Neural cell (in vitro differentiated cells): ENCODE data around the gene PLXNB1. TPM values are rescaled to one million over a fixed set of nuclear protein-coding genes. Genes with fewer than 3 reads are reported as not detected.

ENCODE experiments used
- H2AFZ ChIP-seq: fragments of 200-600, 300-800 bp; sonication (generic), shearing (Covaris generic); 2 replicates; pipeline ENCODE4 v1.6.0; 2014; ENCODE audit warnings: low read depth, mild to moderate bottlenecking, antibody characterized with exemption, low read length, moderate library complexity
- H3F3A ChIP-seq: fragments of 200-600 bp; shearing (Covaris generic); 2 replicates; pipeline ENCODE4 v1.6.1; 2016; ENCODE audit warnings: mild to moderate bottlenecking, moderate library complexity, mixed read lengths, antibody characterized with exemption, low read length; ENCODE audit not compliant: insufficient read depth, poor library complexity, severe bottlenecking
- H3K27ac ChIP-seq: fragments of 200-600, 300-800 bp; sonication (generic), shearing (Covaris generic); 2 replicates; pipeline ENCODE4 v1.5.1; 2014; ENCODE audit warnings: mild to moderate bottlenecking, low read length, moderate library complexity
- H3K27me3 ChIP-seq: fragments of 300-800, 200-600 bp; sonication (generic), shearing (Covaris generic); 2 replicates; pipeline ENCODE4 v1.6.0; 2014; ENCODE audit warnings: mild to moderate bottlenecking, low read depth, low read length, moderate library complexity; ENCODE audit not compliant: insufficient read depth
- H3K36me3 ChIP-seq: fragments of 300-800, 200-600 bp; sonication (generic), shearing (Covaris generic); 2 replicates; pipeline ENCODE4 v1.5.1; 2014; ENCODE audit warnings: mild to moderate bottlenecking, antibody characterized with exemption, low read length, moderate library complexity; ENCODE audit not compliant: insufficient read depth
- H3K4me2 ChIP-seq: fragments of 300-800, 200-600 bp; sonication (generic), shearing (Covaris generic); 2 replicates; pipeline ENCODE4 v1.6.0; 2014; ENCODE audit warnings: mild to moderate bottlenecking, low read length
- H3K4me3 ChIP-seq: fragments of 300-800, 200-600 bp; sonication (generic), shearing (Covaris generic); 2 replicates; pipeline ENCODE4 v1.5.1; 2014; ENCODE audit warnings: mild to moderate bottlenecking, low read length, moderate library complexity
- H3K79me2 ChIP-seq: fragments of 200-600 bp; shearing (Covaris generic); replicated peaks from 2 replicates; pipeline ENCODE4 v1.6.0; 2014; ENCODE audit warnings: mild to moderate bottlenecking, low read length, moderate library complexity; ENCODE audit not compliant: insufficient read depth
- H3K9ac ChIP-seq: fragments of 300-800, 200-600 bp; sonication (generic), shearing (Covaris generic); 2 replicates; pipeline ENCODE4 v1.6.1; 2016; ENCODE audit warnings: mild to moderate bottlenecking, low read length, mixed read lengths
- H3K9me2 ChIP-seq: fragments of 200-600 bp; shearing (Covaris generic); 2 replicates; pipeline ENCODE4 v1.6.1; 2016; ENCODE audit warnings: mild to moderate bottlenecking, low read length, mixed read lengths; ENCODE audit not compliant: insufficient read depth
- H3K9me3 ChIP-seq: fragments of 200-600, 300-800 bp; sonication (generic), shearing (Covaris generic); 2 replicates; pipeline ENCODE4 v1.6.1; 2016; ENCODE audit warnings: mild to moderate bottlenecking, mixed run types, low read length, moderate library complexity, mixed read lengths
- H4K20me1 ChIP-seq: fragments of 200-600 bp; shearing (Covaris generic); 2 replicates; pipeline ENCODE4 v1.6.1; 2016; ENCODE audit warnings: mild to moderate bottlenecking, mixed run types; ENCODE audit not compliant: insufficient read depth
- CTCF ChIP-seq: fragments of 450-650 bp; IDR thresholded peaks from 2 replicates; pipeline ENCODE4 v1.5.1; 2014; ENCODE audit warnings: antibody characterized with exemption, mild to moderate bottlenecking, moderate library complexity; ENCODE audit not compliant: poor library complexity, severe bottlenecking
- EP300 ChIP-seq: fragments of 450-650 bp; conservative IDR thresholded peaks from 2 replicates; pipeline ENCODE4 v1.6.1; 2014; ENCODE audit warnings: antibody characterized with exemption, mild to moderate bottlenecking, moderate library complexity; ENCODE audit not compliant: poor library complexity, severe bottlenecking
- EZH2 ChIP-seq: fragments of 200-600, 300-800 bp; shearing (Covaris generic), sonication (generic); IDR thresholded peaks from 2 replicates; pipeline ENCODE4 v1.6.1; 2014; ENCODE audit warnings: antibody characterized with exemption, low read length, borderline replicate concordance, mild to moderate bottlenecking; ENCODE audit not compliant: insufficient read depth, poor library complexity, severe bottlenecking
- MXI1 ChIP-seq: fragments of 450-650 bp; conservative IDR thresholded peaks from 2 replicates; pipeline ENCODE4 v1.6.1; 2014; ENCODE audit warnings: antibody characterized with exemption, mild to moderate bottlenecking; ENCODE audit not compliant: poor library complexity, severe bottlenecking
- POLR2AphosphoS5 ChIP-seq: IDR thresholded peaks from 2 replicates; pipeline ENCODE4 v1.6.1; 2012
- RAD21 ChIP-seq: fragments of 450-650 bp; conservative IDR thresholded peaks from 2 replicates; pipeline ENCODE4 v1.6.1; 2014; ENCODE audit warnings: antibody characterized with exemption, mild to moderate bottlenecking, moderate library complexity
- REST ChIP-seq: IDR thresholded peaks from 2 replicates; pipeline ENCODE4 v1.6.1; 2012; ENCODE audit warnings: borderline replicate concordance
- SMC3 ChIP-seq: fragments of 450-650 bp; conservative IDR thresholded peaks from 2 replicates; pipeline ENCODE4 v1.6.1; 2014; ENCODE audit warnings: antibody characterized with exemption, mild to moderate bottlenecking, moderate library complexity; ENCODE audit not compliant: poor library complexity
- TAF1 ChIP-seq: IDR thresholded peaks from 2 replicates; pipeline ENCODE4 v1.6.1; 2012; ENCODE audit warnings: low read depth
- polyA plus RNA-seq: library from polyadenylated mRNA; depleted of rRNA; stranded (reverse); fragments of >200 nt; gene quantifications from 2 replicates; pipeline ENCODE4 v1.2.3, GENCODE V29; 2014

PLXNB1 gene
- polyA plus RNA-seq, 1 donor from 2014 or later = 134 TPM

GRCh38 chr3:48425281-48425812 lies 4.5 kb downstream of the PLXNB1 start:
- Histone ChIP-seq H3K9me3 (no peaks in the 10 kb centered on the region), H3K4me3 (peak overlapping the region; percentile 89), H3F3A (no peaks in the 10 kb centered on the region), H3K4me2 (no peak overlapping the region), H3K27ac (no peak overlapping the region), H3K36me3 (no peaks in the 10 kb centered on the region), H3K9me2 (no peaks in the 10 kb centered on the region), H3K9ac (peak overlapping the region; percentile 20), H3K27me3 (no peaks in the 10 kb centered on the region), H3K79me2 (peaks cover 74% of the 10 kb centered on the region), H2AFZ (no peak overlapping the region), H4K20me1 (peaks cover 3% of the 10 kb centered on the region)
- TF ChIP-seq MXI1 (no peak), TAF1 (no peak), POLR2AphosphoS5 (no peak), EP300 (no peak), CTCF (no peak)

GRCh38 chr3:48423883-48424695 lies 5.8 kb downstream of the PLXNB1 start:
- Histone ChIP-seq H3K9me3 (no peaks in the 10 kb centered on the region), H3K27ac (no peak overlapping the region), H3K79me2 (peaks cover 66% of the 10 kb centered on the region), H3K4me2 (no peak overlapping the region), H3K27me3 (no peaks in the 10 kb centered on the region), H3F3A (no peaks in the 10 kb centered on the region), H2AFZ (no peak overlapping the region), H3K4me3 (no peak overlapping the region), H3K36me3 (no peaks in the 10 kb centered on the region), H3K9me2 (no peaks in the 10 kb centered on the region), H4K20me1 (peaks cover 3% of the 10 kb centered on the region), H3K9ac (no peak overlapping the region)
- TF ChIP-seq EP300 (no peak), MXI1 (no peak), RAD21 (no peak), POLR2AphosphoS5 (no peak), SMC3 (no peak), CTCF (no peak), EZH2 (no peak), REST (no peak), TAF1 (no peak)
